H1 (cell line): ENCODE measurements around the gene OR2F2. TPM values are rescaled to one million over a fixed set of nuclear protein-coding genes. Genes with fewer than 3 reads are reported as not detected.

ENCODE experiments used
- CTCF ChIA-PET: fragments of 300-600 bp; sonication (Branson Sonifier 250); formaldehyde crosslinking; loops from one replicate; lab custom pipeline; 2021; ENCODE audit not compliant: partially characterized antibody; lab: Charles Lee
- POLR2A ChIA-PET: fragments of 300-600 bp; sonication (Branson Sonifier 250); formaldehyde crosslinking; loops from one replicate; lab custom pipeline; 2021; ENCODE audit warnings: inconsistent platforms; ENCODE audit not compliant: partially characterized antibody; lab: Charles Lee
- DNase-seq, 2 experiments: peaks; one replicate each; pipeline versions ENCODE4 v3.0.0 to v3.0.0-alpha.2; 2010 to 2022; ENCODE audit warnings: low spot score in 2 of 2, low read depth in 1 of 2, mixed read lengths in 1 of 2
- FAIRE-seq: peaks from 2 replicates; lab custom pipeline; 2011; peaks lifted over from hg19 to GRCh38; lab: Jason Lieb, UNC
- H2AFZ ChIP-seq: 2 replicates; pipeline ENCODE4 v1.8.1; 2012; ENCODE audit warnings: low read length, inconsistent platforms
- H2AK5ac ChIP-seq: 2 replicates; pipeline ENCODE4 v1.6.1; 2013; ENCODE audit warnings: low read depth, low read length
- H2BK120ac ChIP-seq: replicated peaks from 2 replicates; pipeline ENCODE3; 2013; ENCODE audit warnings: low read depth, low read length, inconsistent platforms
- H2BK12ac ChIP-seq: 2 replicates; pipeline ENCODE4 v1.6.1; 2013; ENCODE audit warnings: low read depth, low read length
- H2BK15ac ChIP-seq: 2 replicates; pipeline ENCODE4 v1.6.1; 2013; ENCODE audit warnings: low read length
- H2BK20ac ChIP-seq: 2 replicates; pipeline ENCODE4 v1.6.1; 2013; ENCODE audit warnings: low read length
- H2BK5ac ChIP-seq: 2 replicates; pipeline ENCODE4 v1.6.1; 2013; ENCODE audit warnings: low read depth, low read length
- H3K14ac ChIP-seq: 2 replicates; pipeline ENCODE4 v1.6.1; 2013; ENCODE audit warnings: inconsistent platforms; ENCODE audit not compliant: insufficient read length
- H3K18ac ChIP-seq: 2 replicates; pipeline ENCODE4 v1.6.1; 2013; ENCODE audit warnings: low read length; ENCODE audit errors: extremely low read depth
- H3K23ac ChIP-seq: 2 replicates; pipeline ENCODE4 v1.6.1; 2013; ENCODE audit warnings: inconsistent platforms; ENCODE audit not compliant: insufficient read length
- H3K23me2 ChIP-seq: 2 replicates; pipeline ENCODE4 v1.6.1; 2013; ENCODE audit warnings: low read depth, low read length
- H3K27ac ChIP-seq: 2 replicates; pipeline ENCODE4 v1.6.1; 2011; ENCODE audit warnings: low read depth, low read length, inconsistent platforms
- H3K27me3 ChIP-seq, 4 experiments: replicated peaks in 1 of 4; 1 replicate in 1 of 4; 2 replicates in 3 of 4; pipeline versions ENCODE4 v1.6.1 to v1.8.1; 2011 to 2013; ENCODE audit warnings: low read length in 3 of 4, mild to moderate bottlenecking in 3 of 4, inconsistent platforms in 2 of 4, mixed read lengths in 2 of 4, moderate library complexity in 1 of 4; ENCODE audit not compliant: control insufficient read depth in 3 of 4, insufficient read depth in 3 of 4; ENCODE audit errors: extremely low read depth in 1 of 4
- H3K36me3 ChIP-seq, 4 experiments: 2 replicates each; pipeline versions ENCODE4 v1.6.1 to v1.8.1; 2011 to 2013; ENCODE audit warnings: mild to moderate bottlenecking in 4 of 4, low read length in 3 of 4, moderate library complexity in 2 of 4, control low read depth in 1 of 4, inconsistent platforms in 1 of 4; ENCODE audit not compliant: insufficient read depth in 4 of 4, control insufficient read depth in 2 of 4
- H3K4ac ChIP-seq: replicated peaks from 2 replicates; pipeline ENCODE3; 2013; ENCODE audit warnings: low read length, low read depth, mixed read lengths, inconsistent platforms; ENCODE audit not compliant: insufficient read length
- H3K4me1 ChIP-seq, 4 experiments: replicated peaks in 1 of 4; 1 replicate in 1 of 4; 2 replicates in 3 of 4; pipeline versions ENCODE4 v1.6.1 to v1.8.1; 2011 to 2013; ENCODE audit warnings: low read length in 3 of 4, inconsistent platforms in 2 of 4, mixed read lengths in 1 of 4; ENCODE audit not compliant: insufficient read depth in 4 of 4, control insufficient read depth in 3 of 4
- H3K4me2 ChIP-seq, 2 experiments: 2 replicates each; pipeline versions ENCODE4 v1.6.1 to v1.8.1; 2011 to 2013; ENCODE audit warnings: low read depth in 2 of 2, low read length in 2 of 2, control low read depth in 1 of 2, inconsistent platforms in 1 of 2, mild to moderate bottlenecking in 1 of 2; ENCODE audit not compliant: insufficient read depth in 1 of 2
- H3K4me3 ChIP-seq, 4 experiments: fragments of 200-600, 300-600 bp in 1 of 4; sonication (generic), shearing (Covaris generic), sonication (Bioruptor Twin) in 1 of 4; 2 replicates each; pipeline versions ENCODE4 v1.5.1 to v1.8.1; 2011 to 2016; ENCODE audit warnings: low read length in 4 of 4, low read depth in 3 of 4, control low read depth in 2 of 4, inconsistent platforms in 2 of 4, mild to moderate bottlenecking in 2 of 4, mixed read lengths in 1 of 4, moderate library complexity in 1 of 4; ENCODE audit not compliant: insufficient read depth in 2 of 4; ENCODE audit errors: extremely low read depth in 1 of 4
- H3K56ac ChIP-seq: replicated peaks from 2 replicates; pipeline ENCODE3; 2013; ENCODE audit warnings: low read depth, mild to moderate bottlenecking, mixed read lengths, low read length, inconsistent platforms; ENCODE audit not compliant: insufficient read length
- H3K79me1 ChIP-seq: 2 replicates; pipeline ENCODE4 v1.6.1; 2013; ENCODE audit warnings: low read depth, low read length, control low read depth
- H3K79me2 ChIP-seq, 2 experiments: 2 replicates each; pipeline versions ENCODE4 v1.6.1 to v1.8.1; 2012 to 2013; ENCODE audit warnings: low read length in 2 of 2, mild to moderate bottlenecking in 2 of 2, inconsistent platforms in 1 of 2; ENCODE audit not compliant: insufficient read depth in 2 of 2, control insufficient read depth in 1 of 2
- H3K9ac ChIP-seq, 4 experiments: replicated peaks in 1 of 4; 1 replicate in 1 of 4; 2 replicates in 3 of 4; pipeline versions ENCODE4 v1.6.1 to v1.8.1; 2011 to 2013; ENCODE audit warnings: low read depth in 3 of 4, low read length in 3 of 4, control low read depth in 2 of 4, mild to moderate bottlenecking in 2 of 4, moderate library complexity in 2 of 4, inconsistent platforms in 1 of 4; ENCODE audit errors: extremely low read depth in 1 of 4
- H3K9me3 ChIP-seq, 2 experiments: 2 replicates each; pipeline versions ENCODE4 v1.6.1 to v1.8.1; 2012 to 2013; ENCODE audit warnings: mild to moderate bottlenecking in 2 of 2, moderate library complexity in 2 of 2, control low read depth in 1 of 2, inconsistent platforms in 1 of 2, low read depth in 1 of 2, low read length in 1 of 2, mixed read lengths in 1 of 2; ENCODE audit not compliant: insufficient read depth in 2 of 2
- H4K20me1 ChIP-seq, 2 experiments: replicated peaks in 1 of 2; 2 replicates each; pipeline versions ENCODE3 to v1.8.1; 2011 to 2013; ENCODE audit warnings: inconsistent platforms in 2 of 2, low read length in 2 of 2, mild to moderate bottlenecking in 1 of 2; ENCODE audit not compliant: insufficient read depth in 2 of 2, control insufficient read depth in 1 of 2
- H4K5ac ChIP-seq: 2 replicates; pipeline ENCODE4 v1.6.1; 2013; ENCODE audit warnings: low read length, low read depth, mixed read lengths, inconsistent platforms; ENCODE audit not compliant: insufficient read length
- H4K8ac ChIP-seq: 2 replicates; pipeline ENCODE4 v1.8.0; 2013; ENCODE audit warnings: mild to moderate bottlenecking, moderate library complexity, low read length, inconsistent platforms; ENCODE audit not compliant: insufficient read depth; ENCODE audit errors: extremely low read depth
- H4K91ac ChIP-seq: replicated peaks from 2 replicates; pipeline ENCODE3; 2013; ENCODE audit warnings: low read length, mixed read lengths, inconsistent platforms; ENCODE audit not compliant: insufficient read length
- ATF2 ChIP-seq: IDR thresholded peaks from 2 replicates; pipeline ENCODE4 v1.6.1; 2012; ENCODE audit warnings: low read length, inconsistent platforms
- POLR2A ChIP-seq, 2 experiments: IDR thresholded peaks; 1 replicate in 1 of 2; 2 replicates in 1 of 2; pipeline ENCODE4 v1.6.1; 2011; ENCODE audit warnings: low read depth in 2 of 2, low read length in 2 of 2, mild to moderate bottlenecking in 2 of 2; ENCODE audit errors: control extremely low read depth in 1 of 2
- WGBS, 2 experiments: shearing (Covaris generic) in 1 of 2; methylation state at CpG; one replicate each; pipeline versions ENCODE4 v1.1.6 to v1.1.7; 2013 to 2015; ENCODE audit warnings: low lambda C conversion rate in 2 of 2, mixed read lengths in 2 of 2, inconsistent platforms in 1 of 2, low coverage in 1 of 2, missing lambda C conversion rate in 1 of 2; ENCODE audit not compliant: insufficient replicate concordance in 2 of 2, insufficient coverage in 1 of 2, insufficient read length in 1 of 2; ENCODE audit errors: extremely low coverage in 1 of 2, missing lambda C conversion rate in 1 of 2; 5-methylcytosine and 5-hydroxymethylcytosine counted together
- polyA plus RNA-seq, 7 experiments: library from polyadenylated mRNA; depleted of rRNA in 3 of 7; stranded (reverse) in 5 of 7; unstranded in 2 of 7; fragments of >200 nt in 5 of 7; fragments of 200-250 nt in 2 of 7; gene quantifications; 1 replicate in 5 of 7; 2 replicates in 1 of 7; 4 replicates in 1 of 7; pipeline versions ENCODE4 v1.2.1 to v1.2.3, GENCODE V29; 2011 to 2013; ENCODE audit warnings: missing spikeins in 2 of 7, mixed read lengths in 2 of 7
- total RNA-seq: library from RNA; stranded (reverse); fragmentation: NEBNext Ultra II Directional; extraction: Animal tissue kit (Norgen Biotek cat#: 25700); gene quantifications from 2 replicates; pipeline ENCODE4 v1.2.1, GENCODE V29; 2021

OR2F2 gene
- total and polyA plus RNA-seq, 2 of the 8 experiments (the other 6 are each of a cell fraction or from before 2014, with no cell fraction given) = not detected

GRCh38 chr7:143885951-143886350 is 49.1 kb upstream of the OR2F2 start:
- no peak overlapping the region for H3K4ac ChIP-seq
- FAIRE-seq (no peak), DNase-seq (no peak)
- CTCF ChIA-PET = interaction anchor here (0.6 to 1.6 kb wide), 4 partner anchors 20 to 160 kb away, joined by 3 to 4 read pairs (median 3); no protein-coding TSS in a partner anchor
- H4K91ac ChIP-seq = no peak overlapping the region
- no peak overlapping the region for H3K23ac ChIP-seq
- no peak overlapping the region for H2BK120ac ChIP-seq
- H2AFZ ChIP-seq = no peak overlapping the region
- H2BK12ac ChIP-seq = no peak overlapping the region
- no peak overlapping the region for H4K5ac ChIP-seq
- no peak overlapping the region for H3K14ac ChIP-seq
- peaks cover 6% of the 10 kb centered on the region in 2 experiments; a peak in 2 of 4 replicates for H3K9me3 ChIP-seq
- POLR2A ChIA-PET = interaction anchor here (9.5 kb wide), 1 partner anchor 15 kb away, joined by 73 read pairs; the partner anchor contains the start of gene TCAF1
- no peak overlapping the region for H3K56ac ChIP-seq
- peaks cover 0 to 32% of the 10 kb centered on the region in 2 experiments; a peak in 2 of 4 replicates for H3K79me2 ChIP-seq
- no peak overlapping the region for H3K9ac ChIP-seq
- no peaks in the 10 kb centered on the region; a peak in 1 of 7 replicates for H3K27me3 ChIP-seq
- no peak overlapping the region for H2AK5ac ChIP-seq
- no peak overlapping the region for H2BK20ac ChIP-seq
- H3K4me3 ChIP-seq = peak overlapping the region in 1 of 4 experiments; percentile 88; a peak in 1 of 8 replicates
- peaks cover 12% of the 10 kb centered on the region for H3K23me2 ChIP-seq
- H2BK5ac ChIP-seq = no peak overlapping the region
- H3K36me3 ChIP-seq = peaks cover 0 to 10% (median 3%) of the 10 kb centered on the region in 4 experiments; a peak in 3 of 8 replicates
- no peak overlapping the region for H3K18ac ChIP-seq
- 69% methylated on average over 3 of the region's 3 CpGs; no CpG with 5 or more reads in 1 of the 2 experiments for WGBS, 2 experiments
- no peak overlapping the region for H3K27ac ChIP-seq
- H3K4me2 ChIP-seq = peak overlapping the region in 1 of 2 experiments; percentile 92; a peak in 3 of 4 replicates
- no peak overlapping the region for H2BK15ac ChIP-seq
- no peaks in the 10 kb centered on the region for H3K79me1 ChIP-seq
- peaks cover 0 to 2% of the 10 kb centered on the region in 2 experiments for H4K20me1 ChIP-seq
- peaks cover 0 to 8% (median 2%) of the 10 kb centered on the region in 4 experiments; a peak in 3 of 7 replicates for H3K4me1 ChIP-seq
- no peak overlapping the region for H4K8ac ChIP-seq
- no peak for TF ChIP-seq POLR2A (IDR thresholded peaks at IDR 0.05; ENCODE audit: control extremely low read depth in 1 of 2, low read depth in 2 of 2, low read length in 2 of 2)
- TF ChIP-seq ATF2 = no peak
